Thymus (tissue), 11 donors: Measurements from ENCODE around the gene PRKG1. TPM values are rescaled to one million over a fixed set of nuclear protein-coding genes. Genes with fewer than 3 reads are reported as not detected.

Source experiments
- DNase-seq, 9 donors: peaks; one replicate each; pipeline ENCODE4 v3.0.0-alpha.2; 2013; ENCODE audit warnings: low spot score in 9 of 9, low read depth in 6 of 9, missing footprints in 1 of 9
- H3K27ac ChIP-seq, 2 donors: one replicate each; pipeline ENCODE4 v1.5.1; 2013; ENCODE audit warnings: control low read depth in 1 of 2, low read depth in 1 of 2, low read length in 1 of 2, mild to moderate bottlenecking in 1 of 2, moderate library complexity in 1 of 2
- H3K27me3 ChIP-seq, 2 donors: one replicate each; pipeline ENCODE4 v1.5.1; 2013; ENCODE audit warnings: low read length in 1 of 2; ENCODE audit not compliant: control insufficient read depth in 2 of 2, insufficient read depth in 1 of 2
- H3K36me3 ChIP-seq, 2 donors: one replicate each; pipeline ENCODE4 v1.5.1; 2013; ENCODE audit warnings: low read length in 1 of 2, mild to moderate bottlenecking in 1 of 2, moderate library complexity in 1 of 2; ENCODE audit not compliant: control insufficient read depth in 2 of 2, insufficient read depth in 2 of 2
- H3K4me1 ChIP-seq, 2 donors: one replicate each; pipeline ENCODE4 v1.5.1; 2013; ENCODE audit warnings: low read length in 2 of 2; ENCODE audit not compliant: control insufficient read depth in 2 of 2, insufficient read depth in 2 of 2
- H3K4me3 ChIP-seq, 2 donors: one replicate each; pipeline ENCODE4 v1.5.1; 2013; ENCODE audit warnings: low read length in 2 of 2, control low read depth in 1 of 2, mild to moderate bottlenecking in 1 of 2
- H3K9me3 ChIP-seq, 2 donors: one replicate each; pipeline ENCODE4 v1.5.1; 2013; ENCODE audit warnings: low read length in 1 of 2, mild to moderate bottlenecking in 1 of 2; ENCODE audit not compliant: control insufficient read depth in 2 of 2, insufficient read depth in 1 of 2
- WGBS: extraction: QIAGEN DNeasy Blood & Tissue Kit; methylation state at CpG from one replicate; pipeline ENCODE4 v1.1.7; 2013; 5-methylcytosine and 5-hydroxymethylcytosine counted together
- polyA plus RNA-seq: library from polyadenylated mRNA; stranded (reverse); fragments of 200-250 nt; gene quantifications from one replicate; pipeline ENCODE4 v1.2.3, GENCODE V29; 2013
- total RNA-seq: library from RNA; stranded (reverse); fragments of 120-200 nt; gene quantifications from one replicate; pipeline ENCODE4 v1.2.4, GENCODE V29; 2013
- donor health status: healthy.

Gene PRKG1
- total and polyA plus RNA-seq, 2 donors: 2.5 to 7.4 TPM

DNA sequence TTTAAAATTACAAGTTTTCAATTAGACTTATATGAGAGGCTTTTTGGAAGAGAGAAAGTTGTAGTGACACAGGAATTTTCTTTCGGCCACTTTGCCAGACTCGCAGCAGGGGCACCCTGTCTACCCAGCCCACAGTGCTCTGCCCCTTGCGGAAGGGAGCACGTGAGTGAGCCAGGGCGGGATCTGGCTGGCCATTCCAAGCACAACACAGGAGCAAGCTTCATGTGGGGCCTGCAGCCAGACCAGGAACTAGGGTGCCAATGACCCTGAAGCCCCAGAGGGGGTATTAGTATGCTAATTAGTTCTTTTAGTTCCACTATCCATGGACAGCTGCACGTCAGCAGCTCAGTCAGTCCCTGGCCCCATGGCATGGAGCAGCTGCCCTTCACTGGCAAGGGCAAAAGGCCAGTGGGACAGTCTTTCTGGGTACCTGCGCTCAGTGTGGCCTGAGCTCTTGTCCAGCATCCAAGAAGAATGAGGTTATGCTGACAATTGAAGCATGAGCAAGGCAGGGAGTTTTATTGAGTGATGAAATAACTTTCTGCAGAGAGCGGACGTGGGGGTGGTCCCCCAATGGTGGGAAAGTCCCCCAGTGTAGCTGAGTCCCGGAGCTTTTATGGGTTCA is 876.2 kb downstream of the PRKG1 start:
- Histone ChIP-seq H3K4me1 (no peaks in the 10 kb centered on the region), H3K36me3 (no peaks in the 10 kb centered on the region), H3K9me3 (no peaks in the 10 kb centered on the region), H3K27me3 (no peaks in the 10 kb centered on the region), H3K4me3 (no peak overlapping the region), H3K27ac (no peak overlapping the region)
- WGBS: 98% methylated on average over 10 of the region's 10 CpGs
- DNase-seq: no peak

DNA sequence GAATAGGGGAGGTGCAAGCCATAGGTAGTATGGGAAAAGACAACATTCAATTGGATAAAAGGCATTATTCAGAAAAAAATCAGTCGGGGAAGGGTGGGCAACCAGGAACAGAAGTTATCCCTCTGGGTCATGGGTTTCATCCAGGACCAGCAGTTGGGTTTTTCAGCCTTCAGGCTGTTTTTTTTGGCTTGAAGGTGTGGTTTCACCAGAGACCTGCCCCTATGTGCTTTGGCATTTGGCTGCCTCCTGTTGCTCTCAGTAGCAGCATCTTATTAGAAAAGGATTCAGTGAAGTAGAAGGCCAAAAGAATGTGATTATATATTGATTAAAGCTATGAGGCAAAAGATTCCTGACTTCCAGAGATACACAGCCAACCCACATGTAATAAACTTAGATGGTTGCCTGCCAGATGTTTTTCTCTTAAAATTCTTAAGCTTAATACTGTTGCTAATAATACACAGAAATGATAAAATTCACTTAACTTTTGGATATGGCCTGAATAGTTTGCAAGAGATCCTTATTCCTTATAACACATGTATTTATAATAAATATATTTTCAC is 876.8 kb downstream of the PRKG1 start:
- DNase-seq: no peak
- H3K4me3 ChIP-seq: no peak overlapping the region
- 96% methylated on average over 1 of the region's 1 CpG for WGBS

DNA sequence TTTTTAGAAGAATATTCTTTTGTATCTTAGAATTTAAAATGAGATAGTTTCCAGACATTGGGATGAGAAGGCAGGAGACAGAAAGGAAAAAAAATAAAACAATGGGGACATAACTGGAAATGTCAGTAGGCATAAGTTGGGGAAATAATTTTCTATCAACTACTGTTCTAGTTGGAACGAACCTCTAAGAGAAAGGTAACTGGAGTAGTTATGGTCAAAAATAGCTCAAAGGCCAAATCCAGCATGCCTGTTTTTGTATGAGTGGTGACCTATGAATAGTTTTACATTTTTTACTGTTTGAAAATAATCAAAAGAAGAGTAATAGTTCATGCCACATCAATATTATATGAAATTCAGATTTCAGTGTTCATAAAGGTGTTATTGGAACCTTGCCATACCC is 877.3 kb downstream of the PRKG1 start:
- no peak for DNase-seq
- no peaks in the 10 kb centered on the region for H3K4me1 ChIP-seq
- H3K27ac ChIP-seq: no peak overlapping the region
- no peaks in the 10 kb centered on the region for H3K27me3 ChIP-seq
- H3K9me3 ChIP-seq: no peaks in the 10 kb centered on the region
- 91% methylated on average over 1 of the region's 1 CpG for WGBS
- H3K36me3 ChIP-seq: no peaks in the 10 kb centered on the region
- H3K4me3 ChIP-seq: no peak overlapping the region

More for the DNA sequence above, 876.8 kb downstream of the PRKG1 start:
- Histone ChIP-seq H3K27ac (no peak overlapping the region), H3K27me3 (no peaks in the 10 kb centered on the region), H3K4me1 (no peaks in the 10 kb centered on the region), H3K36me3 (no peaks in the 10 kb centered on the region), H3K9me3 (no peaks in the 10 kb centered on the region)

DNA sequence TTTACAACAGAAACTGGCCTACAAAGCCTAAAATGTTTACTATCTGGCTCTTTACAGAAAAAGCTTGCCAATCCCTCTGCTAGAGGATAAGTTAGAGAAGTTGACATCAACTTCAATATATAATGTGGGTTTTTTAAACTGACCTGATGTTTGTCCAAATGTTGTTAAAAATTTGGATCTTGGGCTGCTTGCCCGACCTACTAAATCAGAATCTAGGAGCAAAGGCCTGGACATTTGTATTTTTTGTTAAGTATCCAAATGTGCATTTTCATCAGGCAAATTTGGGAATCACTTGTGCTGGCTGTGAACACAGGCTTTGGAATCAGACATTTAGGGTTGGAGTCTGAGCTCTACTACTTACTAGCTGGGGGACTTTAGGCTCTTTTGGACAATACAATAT is 877.8 kb downstream of the PRKG1 start:
- no peak for DNase-seq
- H3K4me1 ChIP-seq: no peaks in the 10 kb centered on the region
- 47% methylated on average over 1 of the region's 1 CpG for WGBS

DNA sequence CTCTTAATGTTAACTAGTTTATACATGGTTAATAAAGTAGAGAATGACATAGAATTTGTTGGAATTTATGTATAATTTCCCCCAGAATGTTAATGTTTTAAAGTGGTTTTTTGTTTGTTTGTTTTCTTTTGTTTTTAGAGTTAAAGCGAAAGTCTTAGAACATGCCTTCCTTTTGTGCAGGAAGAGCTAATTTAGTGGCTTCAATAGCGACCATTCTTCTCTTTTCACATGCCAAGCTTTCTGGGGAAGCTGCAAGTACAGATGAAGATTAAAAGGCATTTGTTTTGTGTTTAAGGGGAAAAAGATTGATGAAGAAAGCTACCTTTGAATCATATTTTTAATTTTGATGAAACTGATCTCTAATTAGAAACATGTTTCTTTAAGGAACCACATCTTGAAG is 881.4 kb downstream of the PRKG1 start:
- no peaks in the 10 kb centered on the region for H3K36me3 ChIP-seq
- H3K9me3 ChIP-seq: no peaks in the 10 kb centered on the region
- H3K4me3 ChIP-seq: no peak overlapping the region
- H3K27ac ChIP-seq: no peak overlapping the region
- no peaks in the 10 kb centered on the region for H3K4me1 ChIP-seq
- WGBS: 86% methylated on average over 2 of the region's 2 CpGs
- no peak for DNase-seq
- no peaks in the 10 kb centered on the region for H3K27me3 ChIP-seq

More for the DNA sequence above, 877.8 kb downstream of the PRKG1 start:
- H3K4me3 ChIP-seq: no peak overlapping the region
- no peaks in the 10 kb centered on the region for H3K27me3 ChIP-seq
- H3K36me3 ChIP-seq: no peaks in the 10 kb centered on the region
- H3K9me3 ChIP-seq: no peaks in the 10 kb centered on the region
- H3K27ac ChIP-seq: no peak overlapping the region

DNA sequence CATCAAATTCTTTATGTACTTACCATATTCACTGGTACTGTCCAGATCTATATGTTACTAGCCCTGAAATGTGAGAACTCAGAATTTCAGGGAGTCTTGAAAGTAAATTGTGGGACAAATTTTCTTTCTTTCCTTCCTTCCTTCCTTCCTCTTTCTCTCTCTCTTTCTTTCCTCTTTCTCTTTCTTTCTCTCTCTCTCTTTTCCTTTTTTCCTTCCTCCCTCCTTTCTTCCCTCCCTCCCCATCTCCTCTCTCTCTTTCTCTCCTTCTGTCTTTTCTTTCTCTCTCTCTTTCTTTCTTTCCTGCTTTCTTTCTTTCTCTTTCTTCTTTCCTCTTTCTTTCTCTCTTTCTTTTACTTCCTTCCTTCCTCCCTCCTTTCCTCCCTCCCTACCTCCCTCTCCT is 882.5 kb downstream of the PRKG1 start:
- Histone ChIP-seq H3K4me3 (no peak overlapping the region), H3K9me3 (no peaks in the 10 kb centered on the region), H3K27ac (no peak overlapping the region), H3K27me3 (no peaks in the 10 kb centered on the region), H3K4me1 (no peaks in the 10 kb centered on the region), H3K36me3 (no peaks in the 10 kb centered on the region)
- DNase-seq: no peak

DNA sequence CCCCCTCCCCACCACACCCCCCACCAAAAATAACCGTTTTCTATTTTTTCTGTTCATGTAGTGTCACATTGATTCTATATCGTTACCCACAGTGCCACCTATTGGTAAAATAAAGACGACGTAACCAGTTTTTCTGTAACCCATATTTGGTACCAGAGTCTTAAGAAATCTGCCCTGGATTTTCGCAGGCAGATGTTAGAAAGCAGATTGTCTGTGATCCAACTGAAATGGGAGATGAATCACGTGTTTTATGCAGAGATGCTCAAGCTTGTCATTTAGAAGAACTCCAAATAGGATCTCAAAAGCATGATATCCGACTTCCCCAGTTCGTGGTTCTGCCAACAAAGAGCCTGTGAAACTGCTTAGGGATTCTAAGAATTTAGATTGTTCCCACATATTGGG is 886.2 kb downstream of the PRKG1 start:
- Histone ChIP-seq H3K36me3 (no peaks in the 10 kb centered on the region), H3K4me1 (no peaks in the 10 kb centered on the region), H3K4me3 (no peak overlapping the region), H3K9me3 (no peaks in the 10 kb centered on the region), H3K27ac (no peak overlapping the region), H3K27me3 (no peaks in the 10 kb centered on the region)
- peak in 6 of 9 donors; percentile 3 to 52 (median 7) for DNase-seq
- 32% methylated on average over 8 of the region's 8 CpGs for WGBS

DNA sequence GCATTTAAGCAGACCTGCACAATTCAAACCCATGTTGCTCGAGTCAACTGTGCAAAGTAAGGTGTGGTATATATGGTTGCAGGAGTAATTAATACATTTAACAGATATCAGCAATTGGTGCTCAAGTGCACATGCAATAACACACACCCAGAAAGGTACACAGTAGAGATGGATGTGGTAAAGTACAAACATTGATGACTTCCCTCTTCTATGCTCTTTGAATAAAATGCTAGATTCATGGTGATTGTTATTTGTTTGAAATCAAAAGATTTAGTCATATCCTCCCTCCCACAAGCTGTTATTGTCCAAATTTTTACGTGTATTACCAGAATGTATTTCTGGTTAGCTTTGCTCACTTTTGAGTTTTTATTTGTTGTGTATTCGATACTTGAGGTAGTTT is 887.1 kb downstream of the PRKG1 start:
- Histone ChIP-seq H3K9me3 (no peaks in the 10 kb centered on the region), H3K27ac (no peak overlapping the region), H3K27me3 (no peaks in the 10 kb centered on the region), H3K36me3 (no peaks in the 10 kb centered on the region), H3K4me3 (no peak overlapping the region), H3K4me1 (no peaks in the 10 kb centered on the region)
- 89% methylated on average over 3 of the region's 3 CpGs for WGBS
- DNase-seq: no peak

DNA sequence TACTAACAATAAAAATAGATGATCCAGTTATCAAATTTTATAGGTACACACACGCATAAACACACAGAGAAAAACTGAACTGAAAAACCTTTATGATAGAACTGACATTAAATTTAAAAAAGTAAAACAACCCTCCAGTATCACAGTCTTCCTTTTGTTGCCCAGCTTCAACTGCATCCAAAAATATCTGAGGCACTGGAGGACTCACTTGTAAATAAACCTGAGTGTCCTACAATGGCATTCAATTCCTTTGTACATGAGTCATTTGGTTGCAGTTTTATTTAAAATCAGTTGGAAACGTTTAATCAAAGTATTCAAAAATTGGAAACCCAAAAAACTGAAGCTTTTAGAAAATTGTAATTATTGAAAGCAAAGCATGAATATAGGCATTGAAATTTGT is 890.3 kb downstream of the PRKG1 start:
- 92% methylated on average over 2 of the region's 2 CpGs for WGBS

More for the DNA sequence above, 890.3 kb downstream of the PRKG1 start:
- H3K36me3 ChIP-seq: no peaks in the 10 kb centered on the region
- no peak for DNase-seq
- H3K4me3 ChIP-seq: no peak overlapping the region
- no peaks in the 10 kb centered on the region for H3K4me1 ChIP-seq
- H3K27me3 ChIP-seq: no peaks in the 10 kb centered on the region
- no peak overlapping the region for H3K27ac ChIP-seq
- H3K9me3 ChIP-seq: no peaks in the 10 kb centered on the region
